SH-SY5Y (cell line): ENCODE data around the gene RAB3D.

ENCODE experiments used
- GATA2 ChIP-seq: IDR thresholded peaks from 2 replicates; pipeline ENCODE4 v1.6.1; 2011; ENCODE audit warnings: mild to moderate bottlenecking, low read depth, low read length
- GATA3 ChIP-seq: IDR thresholded peaks from 2 replicates; pipeline ENCODE4 v1.6.1; 2011; ENCODE audit warnings: low read depth, mild to moderate bottlenecking, low read length, moderate library complexity

DNA sequence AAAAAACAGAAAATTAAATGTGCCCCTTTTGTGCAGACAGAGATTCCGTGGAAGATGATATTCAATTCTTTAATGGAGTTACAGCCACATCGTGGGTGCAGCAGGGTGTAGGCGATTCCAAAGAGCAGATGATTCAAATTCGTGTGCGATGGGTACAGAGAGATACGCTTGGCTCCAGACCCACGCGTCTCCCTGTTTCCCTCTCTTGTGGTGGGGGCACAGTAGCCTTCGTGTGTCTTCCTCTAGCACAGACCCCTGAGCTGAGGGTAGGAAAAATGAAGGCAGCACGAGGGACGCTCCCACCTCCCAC is 38.7 kb downstream of the RAB3D start:
- TF ChIP-seq GATA2 (no peak), GATA3 (no peak)
